ENCODE measurements around the gene NAA35.
"Not testable (repeated sequence)": the region's sequence is repeated elsewhere in the genome, so short reads cannot be mapped to it uniquely, and the experiment has no call there.

Gene NAA35

DNA sequence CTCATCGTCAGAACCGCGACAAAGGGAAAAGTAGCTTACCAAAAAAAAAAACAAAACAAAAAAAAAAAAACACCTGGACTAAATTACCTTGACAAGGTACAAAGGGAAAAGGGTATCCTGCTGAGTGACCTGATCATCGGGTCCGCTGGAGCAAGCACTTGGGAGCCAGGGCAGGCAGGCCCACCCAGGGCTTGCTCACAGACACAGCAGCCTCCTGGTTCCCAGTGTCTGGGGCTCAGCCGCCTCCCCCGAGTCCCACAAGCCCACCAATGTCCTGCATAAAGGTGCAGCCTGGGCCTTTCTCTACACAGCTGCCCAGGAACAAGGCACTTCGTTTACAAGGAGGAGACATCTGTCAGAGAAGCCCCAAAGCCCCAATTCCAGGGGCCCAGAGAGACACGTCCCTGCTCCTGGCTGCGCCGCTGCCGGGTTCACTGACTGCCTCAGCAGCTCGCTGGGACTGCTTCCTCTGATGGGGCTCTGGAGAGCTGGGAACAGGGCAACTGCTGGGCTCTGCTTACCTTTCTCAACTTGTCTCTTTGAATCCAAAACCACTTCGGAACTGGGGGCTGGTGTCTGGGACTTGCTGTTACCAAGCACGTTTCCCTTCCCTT, 95.0 kb downstream of the NAA35 start:
- DNase-seq, result no peak

DNA sequence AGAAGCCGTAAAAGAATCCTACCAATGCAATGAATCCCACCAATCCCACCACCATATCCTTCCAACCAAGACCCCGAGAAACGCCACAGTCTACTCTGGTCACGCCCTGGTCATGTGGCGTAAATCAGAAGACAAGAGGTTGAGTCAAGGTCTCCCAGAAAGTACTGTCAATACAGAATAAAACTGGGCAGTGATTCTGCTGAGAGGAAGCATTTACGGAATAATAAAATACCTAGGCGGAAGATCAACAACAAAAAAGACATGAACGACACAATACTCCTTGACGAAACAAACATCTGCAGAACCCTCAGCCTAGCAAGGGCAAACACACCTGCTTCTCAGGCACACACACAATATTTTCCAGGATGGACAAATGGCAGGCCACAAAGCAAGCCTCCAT, 95.6 kb downstream of the NAA35 start:
- DNase-seq, result no peak

DNA sequence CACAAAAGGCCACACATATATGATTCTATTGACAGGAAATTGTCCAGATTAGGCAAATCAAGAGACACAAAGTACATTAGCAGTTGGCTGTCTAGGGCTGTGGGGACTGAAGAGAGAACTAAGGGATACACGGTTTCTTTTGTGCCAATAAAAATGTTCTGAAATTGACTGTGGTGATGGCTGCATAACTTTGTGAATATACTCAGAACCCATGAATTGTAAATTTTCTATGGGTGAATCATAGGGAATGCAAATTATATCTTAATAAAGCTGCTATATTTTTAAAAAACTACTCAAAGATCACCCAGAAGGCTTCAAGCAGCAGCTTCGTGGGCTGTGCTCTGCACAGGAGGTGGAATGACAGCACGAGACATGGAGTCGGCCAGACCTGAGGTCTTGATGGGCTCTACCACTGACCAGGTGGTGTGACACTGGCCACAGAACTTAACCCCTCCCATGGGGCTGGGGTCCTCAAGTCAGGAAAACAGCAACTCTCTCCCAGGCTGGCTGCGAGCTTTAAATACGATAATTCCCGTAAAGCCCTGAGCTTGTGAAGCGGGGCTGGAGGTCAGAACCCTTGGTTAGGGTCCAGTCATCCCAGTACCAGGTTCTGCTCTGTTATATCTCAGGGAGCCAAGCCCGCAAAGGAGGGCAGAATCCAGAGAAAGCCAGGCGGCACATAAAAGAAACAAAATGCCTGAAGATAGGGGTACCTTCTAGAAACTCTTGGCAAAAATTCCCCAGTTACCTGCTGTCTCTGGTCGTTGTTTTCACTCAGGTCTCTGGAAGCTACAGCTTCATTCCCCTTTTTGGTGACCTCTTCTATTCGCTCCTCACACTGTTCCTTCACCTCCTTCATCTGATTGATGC, 99.3 kb downstream of the NAA35 start:
- DNase-seq, result no peak

DNA sequence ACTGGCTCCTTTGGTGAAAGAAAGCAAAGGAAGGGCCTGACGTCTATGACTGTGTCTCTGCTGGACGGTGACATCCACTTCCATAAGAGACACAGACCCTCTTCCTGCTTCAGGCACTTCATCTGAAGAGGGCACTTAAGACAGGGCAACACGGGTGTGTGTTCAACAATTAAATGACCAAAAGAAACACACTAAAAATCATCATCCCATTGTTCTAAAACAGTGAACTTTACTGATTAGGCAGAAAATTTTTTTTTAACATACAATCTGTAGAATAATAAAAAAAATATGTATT, 99.9 kb downstream of the NAA35 start:
- no peak for DNase-seq

DNA sequence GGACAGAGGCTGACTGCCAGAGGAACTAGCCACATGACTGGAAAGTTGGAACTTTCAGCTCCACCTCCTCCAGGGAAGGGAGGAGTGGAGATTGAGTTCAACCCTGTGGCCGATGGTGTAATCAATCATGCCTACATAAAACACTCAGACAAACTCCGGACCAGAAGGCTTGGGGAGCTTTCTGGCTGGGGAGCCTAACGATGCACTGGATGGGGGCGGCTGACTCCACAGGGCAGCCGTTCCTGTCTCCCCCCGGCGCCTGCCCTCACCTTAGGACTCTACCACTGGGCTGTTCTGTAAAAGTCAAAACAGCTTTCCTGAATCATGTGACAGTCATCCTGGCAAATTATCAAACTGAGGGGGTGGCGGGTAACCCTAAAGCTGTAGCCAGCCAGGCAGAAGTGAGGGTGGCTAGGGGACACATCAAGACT, 100.4 kb downstream of the NAA35 start:
- DNase-seq, result no peak

DNA sequence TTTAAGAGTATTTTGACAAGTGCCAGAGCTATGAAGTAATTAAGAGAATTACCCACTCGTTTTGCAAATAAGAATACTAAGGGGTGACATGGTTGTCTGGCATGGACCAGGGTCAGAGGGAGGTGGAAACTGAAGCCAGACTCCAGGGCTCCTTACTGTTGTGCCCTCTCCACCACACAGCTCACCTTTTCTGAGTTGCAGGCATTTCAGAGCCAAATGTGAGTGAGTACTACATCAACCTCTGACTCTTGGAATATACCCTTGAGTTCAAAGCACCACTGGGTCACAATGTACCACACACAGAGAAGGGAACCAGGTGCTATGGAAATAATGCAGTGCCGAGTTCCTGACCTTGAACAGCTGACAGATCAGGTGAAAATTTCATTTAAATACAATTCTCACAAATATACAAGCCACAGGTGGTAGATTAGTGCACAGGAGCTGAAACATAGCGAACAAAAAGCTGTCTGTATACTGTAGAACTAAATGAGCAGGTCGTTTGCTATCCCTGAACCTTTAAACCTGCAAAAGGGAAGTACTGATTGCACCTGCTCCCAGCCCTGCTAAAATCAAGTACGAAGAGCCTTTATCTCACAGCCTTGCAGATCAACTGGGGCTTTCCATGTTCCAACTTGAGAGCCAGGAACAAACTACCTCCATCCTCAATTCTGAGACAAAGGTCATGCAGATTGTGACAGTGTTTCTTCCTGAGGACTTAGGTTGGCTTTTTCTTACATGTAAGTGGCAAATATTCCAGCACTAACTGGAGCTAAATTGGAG, 101.4 kb downstream of the NAA35 start:
- DNase-seq, result no peak

DNA sequence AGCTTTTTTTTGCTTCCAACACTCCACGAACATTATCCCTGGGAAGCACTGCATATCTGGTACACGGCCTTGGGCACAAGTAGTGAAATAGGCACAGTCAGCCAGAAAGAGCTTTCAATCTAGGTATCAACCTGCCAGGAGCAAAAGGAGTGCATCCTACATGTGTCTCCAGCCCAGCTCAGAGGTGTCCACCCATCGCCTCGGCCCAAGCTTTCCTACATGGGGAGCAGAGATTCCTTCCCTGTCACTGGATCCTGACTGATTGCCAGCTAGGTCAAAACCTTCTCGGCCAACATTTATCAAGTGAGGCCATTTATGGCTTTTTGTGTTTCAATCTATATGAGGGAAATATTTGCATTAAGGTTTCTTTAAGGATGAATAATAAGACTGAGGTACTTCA, 102.6 kb downstream of the NAA35 start:
- DNase-seq, result no peak

DNA sequence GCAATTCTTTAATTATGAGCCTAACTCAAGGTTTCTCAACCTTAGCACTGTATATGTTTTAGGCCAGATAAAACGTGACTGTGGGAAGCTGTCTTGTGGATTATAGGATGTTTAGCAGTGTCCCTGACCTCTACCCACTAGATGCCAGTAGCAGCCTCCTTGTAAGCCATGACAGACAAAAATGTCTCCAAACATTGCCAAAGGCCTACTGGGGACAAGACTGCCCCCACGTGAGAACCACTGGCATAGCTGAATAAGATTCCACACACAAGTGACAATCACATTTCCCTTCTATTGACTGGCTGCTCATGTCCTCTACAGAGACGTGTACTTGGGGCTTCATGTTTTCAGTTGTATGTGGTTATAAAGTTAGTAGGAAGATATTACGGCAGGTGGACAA, 103.1 kb downstream of the NAA35 start:
- DNase-seq, result no peak

DNA sequence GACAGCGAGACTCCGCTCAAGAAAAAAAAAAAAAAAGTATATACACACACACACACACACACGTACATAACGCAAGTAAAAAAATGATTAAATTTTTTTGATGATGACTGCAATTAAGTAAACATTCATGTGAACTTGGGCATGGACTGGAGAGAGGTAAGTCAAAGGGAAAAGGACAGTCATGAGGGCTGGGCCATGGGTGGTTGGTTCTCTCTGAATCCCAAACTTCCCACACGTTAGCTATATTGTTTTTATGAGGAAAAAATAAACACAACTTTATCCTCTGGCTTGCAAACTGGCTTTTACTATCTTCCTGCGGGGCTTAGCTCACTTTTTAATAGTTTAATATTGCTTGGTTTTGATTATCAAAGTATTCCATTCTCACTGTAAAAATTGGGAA, 104.7 kb downstream of the NAA35 start:
- DNase-seq, result no peak

DNA sequence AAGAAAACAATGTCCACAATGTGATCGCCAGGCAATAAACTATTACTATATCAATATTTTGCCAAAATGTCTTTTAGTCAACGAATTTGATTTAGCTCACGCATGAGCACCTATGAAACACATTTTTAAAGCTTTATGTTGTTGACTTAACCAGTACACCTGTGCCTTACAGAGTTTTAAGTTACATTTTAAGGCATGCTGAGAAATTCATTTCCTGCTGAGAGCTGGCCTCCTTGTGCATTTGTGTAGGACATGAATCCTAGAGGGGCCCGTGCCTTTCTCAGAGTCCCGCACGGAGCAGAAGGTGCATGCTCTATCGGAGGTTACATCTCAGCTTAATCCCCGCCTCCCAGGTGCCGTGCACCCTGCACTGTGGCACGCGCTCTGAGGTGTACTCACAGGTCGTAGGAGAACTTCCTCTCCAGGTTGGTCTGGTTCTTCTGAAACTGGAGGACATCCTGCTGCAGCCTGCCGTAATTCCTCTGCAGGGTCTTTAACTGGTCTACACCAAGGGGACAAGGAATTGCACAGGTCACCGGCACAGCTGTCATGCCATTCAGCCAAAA, 105.2 kb downstream of the NAA35 start:
- DNase-seq, result no peak

DNA sequence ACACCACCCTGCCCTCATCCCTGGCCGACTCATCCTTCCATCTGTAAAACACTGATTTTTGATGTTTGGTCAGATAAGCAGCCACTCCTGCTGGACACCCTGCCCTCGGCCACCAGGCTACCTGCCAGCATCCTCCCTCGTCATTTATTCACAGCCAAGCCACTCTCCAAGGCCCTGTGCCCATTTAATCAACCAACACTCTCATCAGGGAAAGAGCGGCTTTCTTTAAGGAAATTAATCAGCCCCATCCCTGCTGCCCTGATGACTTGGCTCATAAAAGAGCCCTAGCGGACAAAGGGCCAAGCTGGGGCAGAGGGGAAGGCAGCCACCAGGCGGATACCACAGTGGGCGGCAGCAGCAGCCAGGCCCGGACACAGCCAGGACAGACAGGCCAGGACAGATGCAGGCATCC, 106.0 kb downstream of the NAA35 start:
- no peak for DNase-seq

DNA sequence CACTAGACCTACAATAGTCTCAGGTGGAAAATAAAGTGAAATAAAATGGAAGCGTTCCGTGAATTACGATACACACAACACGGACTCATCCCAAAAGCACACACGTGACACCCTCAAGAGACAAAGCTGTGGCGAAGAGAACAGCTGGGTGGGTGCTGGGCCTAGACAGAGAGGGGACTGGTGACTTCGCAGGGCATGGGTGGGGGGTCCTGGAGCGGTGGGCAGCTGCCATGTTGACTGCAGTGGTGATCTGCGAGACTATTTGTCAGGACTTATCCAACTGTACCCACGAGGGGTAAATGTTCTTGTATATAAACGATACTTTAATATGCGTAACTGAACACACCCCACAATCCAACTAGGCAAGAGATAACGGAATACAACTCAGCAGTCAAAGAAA, 106.4 kb downstream of the NAA35 start:
- no peak for DNase-seq

DNA sequence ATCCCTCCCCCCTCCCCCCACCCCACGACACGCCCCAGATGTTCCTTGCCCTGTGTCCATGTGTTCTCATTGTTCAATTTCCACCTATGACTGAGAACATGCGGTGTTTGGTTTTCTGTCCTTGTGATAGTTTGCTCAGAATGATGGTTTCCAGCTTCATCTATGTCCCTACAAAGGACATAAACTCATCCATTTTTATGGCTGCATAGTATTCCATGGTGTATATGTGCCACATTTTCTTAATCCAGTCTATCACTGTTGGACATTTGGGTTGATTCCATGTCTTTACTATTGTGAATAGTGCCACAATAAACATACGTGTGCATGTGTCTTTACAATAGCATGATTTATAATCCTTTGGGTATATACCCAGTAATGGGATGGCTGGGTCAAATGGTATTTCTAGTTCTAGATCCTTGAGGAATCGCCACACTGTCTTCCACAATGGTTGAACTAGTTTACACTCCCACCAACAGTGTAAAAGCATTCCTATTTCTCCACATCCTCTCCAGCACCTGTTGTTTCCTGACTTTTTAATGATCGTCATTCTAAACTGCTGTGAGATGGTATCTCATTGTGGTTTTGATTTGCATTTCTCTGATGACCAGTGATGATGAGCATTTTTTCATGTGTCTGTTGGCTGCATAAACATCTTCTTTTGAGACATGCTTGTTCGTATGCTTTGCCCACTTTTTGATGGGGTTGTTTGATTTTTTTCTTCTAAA, 107.2 kb downstream of the NAA35 start:
- not testable (repeated sequence) for DNase-seq

DNA sequence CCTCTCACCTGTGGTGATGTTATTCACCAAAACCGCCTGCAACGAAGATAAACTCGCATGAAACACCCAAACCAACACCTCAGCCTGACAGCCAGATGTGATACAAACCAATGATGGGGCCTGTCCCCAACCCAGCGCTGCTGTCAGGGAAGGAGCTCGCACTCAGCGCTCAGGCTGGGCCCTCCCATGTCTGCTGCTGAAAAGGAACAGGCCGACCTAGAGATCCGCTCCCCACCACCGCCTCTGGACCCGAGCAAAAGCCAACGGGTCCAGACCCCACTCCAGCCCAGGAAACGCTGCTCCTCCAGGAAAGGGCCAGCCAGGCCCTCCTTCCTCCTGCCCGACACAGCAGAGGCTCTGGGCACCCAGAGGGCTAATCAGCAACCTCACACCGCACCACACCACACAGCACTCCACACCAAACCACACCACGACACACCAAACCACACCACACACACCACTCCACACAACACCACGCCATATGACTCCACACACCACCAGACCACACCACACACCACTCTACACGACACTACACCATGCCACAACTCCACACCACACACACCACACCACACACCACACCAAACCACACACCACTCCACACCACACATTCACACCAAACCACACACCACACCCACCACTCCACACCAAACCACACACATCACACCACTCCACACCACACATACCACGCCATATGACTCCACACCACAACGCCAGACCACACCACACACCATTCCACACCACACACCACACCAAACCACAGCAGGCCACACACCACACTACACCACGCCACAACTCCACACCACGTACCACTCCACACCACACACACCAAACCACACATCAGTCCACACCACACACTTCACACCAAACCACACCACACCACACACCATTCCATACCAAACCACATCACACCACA, 111.9 kb downstream of the NAA35 start:
- no peak for DNase-seq

DNA sequence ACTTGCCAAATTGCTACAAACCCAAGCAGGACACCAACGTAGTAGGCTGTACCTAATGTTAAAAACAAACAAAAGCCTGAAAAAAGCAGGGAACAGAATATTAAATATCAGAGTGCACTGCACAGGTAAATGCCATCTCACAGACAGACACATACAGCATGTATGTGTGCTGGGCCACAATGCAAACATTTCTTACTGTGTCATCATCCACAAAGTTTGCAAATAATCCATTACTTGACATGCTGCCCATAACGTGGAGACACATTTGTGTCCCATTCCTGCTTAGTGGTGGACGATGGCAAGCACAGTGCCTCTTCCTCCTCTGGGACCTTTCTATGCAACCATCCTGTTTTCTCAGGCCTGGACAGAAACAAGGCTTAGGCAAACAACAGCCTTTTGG, 113.7 kb downstream of the NAA35 start:
- DNase-seq, result no peak

DNA sequence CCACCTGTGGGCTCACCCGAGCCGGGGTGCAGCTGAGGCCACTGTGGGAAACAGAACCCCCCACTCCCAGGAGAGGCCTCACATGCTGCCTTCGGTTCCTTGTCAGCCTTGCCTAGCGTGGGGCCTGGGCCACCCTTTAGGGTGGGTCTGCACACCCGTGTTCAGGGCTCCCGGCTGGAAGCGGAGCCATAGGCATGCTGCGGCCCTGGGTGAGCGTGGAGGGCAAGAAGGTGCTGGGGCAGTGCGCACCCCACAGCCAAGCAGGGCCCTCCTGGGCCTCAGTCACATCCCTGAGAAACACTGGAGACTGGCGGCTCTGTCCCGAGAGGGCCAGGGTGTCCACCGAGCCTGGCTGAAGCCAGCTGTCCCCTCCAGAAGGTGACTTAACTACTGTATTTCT, 116.5 kb downstream of the NAA35 start:
- no peak for DNase-seq

DNA sequence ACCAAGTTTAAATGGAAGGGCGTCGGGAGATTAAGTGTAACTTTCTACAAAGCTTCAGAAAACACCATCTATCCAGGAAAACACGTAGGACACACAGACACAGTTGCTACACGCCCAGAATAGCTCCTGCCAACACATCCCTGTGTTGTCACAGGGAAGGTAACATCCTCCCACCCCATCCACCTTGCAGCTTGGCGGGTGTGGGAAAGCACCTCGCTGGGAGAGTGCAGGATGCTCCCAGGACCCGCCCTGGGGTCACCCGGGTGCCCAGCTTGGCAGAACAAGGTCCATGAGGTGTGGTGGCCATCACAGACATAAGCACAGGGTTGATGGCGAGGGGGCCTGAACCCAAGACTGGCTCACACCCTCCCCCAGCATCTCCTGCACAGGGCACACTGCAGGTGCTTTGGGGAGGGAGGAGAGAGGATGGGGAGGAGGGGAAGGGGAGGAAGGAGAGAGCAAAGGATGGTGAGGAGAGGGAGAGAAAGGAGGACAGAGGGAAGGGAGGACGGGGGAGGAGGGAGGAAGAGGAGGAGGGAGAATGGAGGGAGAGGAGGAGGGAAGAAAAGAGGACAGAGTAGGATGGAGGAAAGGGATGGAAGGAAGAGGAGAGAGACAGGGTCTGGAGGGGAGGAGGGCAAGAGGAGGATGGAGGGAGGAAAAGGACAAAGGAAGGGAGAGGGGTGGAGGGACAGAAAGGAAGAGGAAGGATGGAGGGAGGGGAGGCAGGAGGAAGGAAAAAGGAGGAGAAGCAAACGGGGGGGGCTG, 121.2 kb downstream of the NAA35 start:
- no peak for DNase-seq

DNA sequence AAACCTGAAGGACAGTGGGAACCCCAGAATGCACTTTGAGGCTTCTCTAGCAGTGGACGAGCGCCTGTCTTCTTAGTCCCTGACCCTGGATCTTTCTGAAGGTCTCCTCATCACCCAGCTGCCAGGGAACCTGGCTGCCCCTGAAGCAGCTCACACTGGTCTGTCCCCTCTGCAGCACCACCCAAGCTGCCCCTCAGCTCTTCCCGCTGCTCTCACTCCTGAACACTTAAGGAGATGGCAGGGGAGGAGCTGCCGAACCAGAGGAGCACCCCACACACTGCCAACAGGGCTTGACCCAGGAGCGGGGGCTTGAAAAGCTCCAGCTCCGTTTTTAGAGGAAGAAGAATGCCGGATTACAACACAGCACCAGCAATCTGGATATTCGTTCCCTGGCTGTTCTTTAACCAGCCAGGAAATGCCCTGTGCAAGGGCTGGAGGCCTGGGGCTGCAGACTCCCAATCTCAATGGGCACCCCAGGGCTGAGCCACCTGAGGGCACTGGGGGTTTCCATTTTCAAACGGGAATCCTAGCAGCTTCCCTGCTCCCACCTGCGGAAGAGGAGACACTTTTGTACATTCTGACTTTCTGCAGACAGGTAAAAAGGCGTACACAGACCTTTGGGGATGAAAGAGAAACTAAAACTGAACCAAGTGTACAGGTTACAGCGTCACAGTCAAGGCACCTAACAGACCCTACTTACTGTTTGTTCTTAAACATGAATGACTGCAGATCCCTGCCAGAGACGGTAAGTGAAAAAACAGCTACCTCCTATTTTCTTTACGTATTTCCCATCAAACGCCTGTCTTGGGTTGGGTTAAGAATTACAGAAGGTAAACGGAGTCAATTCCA, 122.1 kb downstream of the NAA35 start:
- no peak for DNase-seq

DNA sequence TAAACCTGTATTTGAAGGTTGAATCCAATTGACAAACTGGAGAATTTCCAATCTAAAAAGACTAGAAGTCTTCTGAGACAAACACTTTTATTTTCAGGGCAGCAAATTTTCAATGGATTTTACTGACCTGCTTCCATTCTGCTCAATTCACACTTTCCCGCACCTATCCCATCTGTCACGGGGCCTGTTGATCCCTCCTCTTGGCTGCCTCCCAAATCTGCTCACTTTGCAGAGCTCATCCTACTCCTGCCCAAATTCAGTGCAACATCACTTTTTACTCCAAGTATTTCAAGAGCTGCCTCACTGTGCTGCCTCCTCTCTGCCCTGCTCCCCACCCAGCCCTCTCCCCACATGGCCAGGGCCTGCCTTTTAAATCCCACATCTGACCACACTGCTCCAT, 123.3 kb downstream of the NAA35 start:
- no peak for DNase-seq

DNA sequence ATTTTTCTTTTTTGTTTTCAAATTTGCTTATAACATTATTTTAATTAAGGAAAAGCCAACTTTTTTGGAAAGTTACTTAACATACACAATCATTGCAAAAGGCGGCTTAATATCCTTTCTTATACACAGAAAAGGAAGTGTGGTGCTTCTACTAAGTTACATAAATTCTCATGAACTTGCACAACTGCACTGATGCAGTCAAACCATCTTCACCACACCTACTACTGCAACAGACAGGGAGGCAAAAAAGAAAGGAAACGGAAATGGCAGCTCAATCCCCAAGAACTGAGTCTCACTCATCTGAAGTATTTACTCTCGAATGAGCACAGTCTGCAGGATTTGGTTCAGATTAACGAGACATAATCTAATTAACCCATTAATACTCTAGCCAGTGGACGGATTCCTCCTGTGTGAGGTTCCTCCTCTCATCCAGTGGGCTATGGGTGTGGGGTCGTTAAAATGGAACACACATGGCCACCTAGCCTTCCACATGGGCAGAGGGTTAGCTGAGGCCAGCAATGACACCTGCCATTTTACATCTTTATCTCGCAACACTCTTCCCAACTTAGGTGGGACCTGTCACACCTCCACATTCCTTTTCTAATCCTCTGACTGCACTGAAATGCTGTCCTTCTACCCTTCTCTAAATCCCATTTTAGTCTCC, 128.4 kb downstream of the NAA35 start:
- DNase-seq, result peak; percentile 71

Data from hematopoietic multipotent progenitor cell treated with erythropoietin and hydrocortisone succinate and interleukin-3 and kit ligand, for 6 days (in vitro differentiated cells).